Bronchus fibroblast of lung (primary cell): ENCODE measurements around the gene LGI4. TPM values are rescaled to one million over a fixed set of nuclear protein-coding genes. Genes with fewer than 3 reads are reported as not detected.

ENCODE experiments used
- total RNA-seq: library from RNA; depleted of rRNA; stranded (reverse); fragments of >200 nt; gene quantifications from 2 replicates; pipeline ENCODE4 v1.2.3, GENCODE V29; 2015

The LGI4 gene
- not detected in 2 replicates for total RNA-seq

GRCh38 chr19:35134601-35135242 lies at the start of gene LGI4:
Gene LGI4, minus strand, starts transcription at chr19:35135059. Its CDS starts 379 bp downstream, at chr19:35134680.

GRCh38 chr19:35154525-35155406 lies 19.9 kb upstream of the LGI4 start, which contains the start of gene FXYD5:
Gene FXYD5, plus strand, starts transcription at chr19:35154735. Its CDS starts 816 bp downstream, at chr19:35155551.

GRCh38 chr19:35143231-35143715 lies 8.4 kb upstream of the LGI4 start, which contains the start of gene FXYD7:
Gene FXYD7, plus strand, starts transcription at chr19:35143255. Its CDS starts 79 bp downstream, at chr19:35143334.

GRCh38 chr19:35138305-35138892 lies 3.5 kb upstream of the LGI4 start, which contains the start of gene FXYD1:
Gene FXYD1, plus strand, starts transcription at chr19:35138824. Its CDS starts 1,256 bp downstream, at chr19:35140080.

GRCh38 chr19:35115177-35115951 lies 19.5 kb downstream of the LGI4 start, which contains the start of gene FXYD3:
Gene FXYD3, plus strand, starts transcription at chr19:35115823. Its CDS starts 3,554 bp downstream, at chr19:35119377.

Other genes with a start within 250 kb of the LGI4 start
- gene ZNF30, start 208.2 kb downstream of the LGI4 start, total RNA-seq: 1.7 and 1.8 TPM in 2 replicates
- gene ZNF792, start 170.8 kb downstream of the LGI4 start, total RNA-seq: 2.0 and 2.2 TPM in 2 replicates
- gene GRAMD1A, start 134.7 kb downstream of the LGI4 start, total RNA-seq: 33.5 and 37.3 TPM in 2 replicates
- gene SCN1B, start 104.6 kb downstream of the LGI4 start, total RNA-seq: 4.0 and 4.3 TPM in 2 replicates
- gene HPN, start 93.3 kb downstream of the LGI4 start, total RNA-seq: not detected in 2 replicates
- gene FXYD3, start 19.2 kb downstream of the LGI4 start, total RNA-seq: not detected in 2 replicates
- 0.50 and 1.8 TPM in 2 replicates for gene FXYD1, start 3.8 kb upstream of the LGI4 start, total RNA-seq
- gene FXYD7, start 8.2 kb upstream of the LGI4 start, total RNA-seq: not detected in 2 replicates
- gene FXYD5, start 19.7 kb upstream of the LGI4 start, total RNA-seq: 120 and 124 TPM in 2 replicates
- gene FAM187B, start 93.7 kb upstream of the LGI4 start, total RNA-seq: not detected in 2 replicates
- gene LSR, start 113.9 kb upstream of the LGI4 start, total RNA-seq: 1.8 and 2.0 TPM in 2 replicates
- gene USF2, start 133.9 kb upstream of the LGI4 start, total RNA-seq: 50.1 and 61.5 TPM in 2 replicates
- gene HAMP, start 147.5 kb upstream of the LGI4 start, total RNA-seq: not detected in 2 replicates
- gene MAG, start 157.1 kb upstream of the LGI4 start, total RNA-seq: not detected in 2 replicates
- gene CD22, start 194.1 kb upstream of the LGI4 start, total RNA-seq: under 0.01 TPM in 1 of 2 replicates, not detected in the other
- not detected in 2 replicates for gene FFAR1, start 212.8 kb upstream of the LGI4 start, total RNA-seq
- not detected in 2 replicates for gene FFAR3, start 223.4 kb upstream of the LGI4 start, total RNA-seq
- gene GPR42, start 236.0 kb upstream of the LGI4 start, total RNA-seq: not detected in 2 replicates